Measurements from ENCODE around the gene MOB3B.
"Not testable (repeated sequence)": the region's sequence is repeated elsewhere in the genome, so short reads cannot be mapped to it uniquely, and the experiment has no call there.

Gene MOB3B

GRCh38 chr9:27442464-27442863, 87.2 kb downstream of the MOB3B start:
- no peak for DNase-seq

GRCh38 chr9:27441741-27442070, 87.9 kb downstream of the MOB3B start:
- DNase-seq = no peak

- no peak for DNase-seq
These were observed 88.5 kb downstream of the MOB3B start for GRCh38 chr9:27440888-27441740.

GRCh38 chr9:27438522-27438921, 91.1 kb downstream of the MOB3B start:
- DNase-seq = no peak

- no peak for DNase-seq
These were observed 91.8 kb downstream of the MOB3B start for GRCh38 chr9:27437652-27438373.

GRCh38 chr9:27436234-27436633, 93.4 kb downstream of the MOB3B start:
- no peak for DNase-seq

- DNase-seq = no peak
These were observed 95.8 kb downstream of the MOB3B start for GRCh38 chr9:27433631-27434325.

GRCh38 chr9:27432308-27432707, 97.3 kb downstream of the MOB3B start:
- DNase-seq = no peak

GRCh38 chr9:27431543-27432147, 98.0 kb downstream of the MOB3B start:
- no peak for DNase-seq

- DNase-seq = no peak
These were observed 98.7 kb downstream of the MOB3B start for GRCh38 chr9:27430750-27431535.

GRCh38 chr9:27429917-27430316, 99.7 kb downstream of the MOB3B start:
- DNase-seq = no peak

GRCh38 chr9:27429436-27429835, 100.2 kb downstream of the MOB3B start:
- DNase-seq = no peak

- DNase-seq = no peak
These were observed 101.1 kb downstream of the MOB3B start for GRCh38 chr9:27428551-27428950.

GRCh38 chr9:27427272-27427643, 102.4 kb downstream of the MOB3B start:
- DNase-seq = no peak

- no peak for DNase-seq
These were observed 102.9 kb downstream of the MOB3B start for GRCh38 chr9:27426511-27427271.

- no peak for DNase-seq
These were observed 103.6 kb downstream of the MOB3B start for GRCh38 chr9:27425827-27426510.

GRCh38 chr9:27423915-27424710, 105.5 kb downstream of the MOB3B start:
- DNase-seq = no peak

GRCh38 chr9:27422279-27422834, 107.3 kb downstream of the MOB3B start:
- no peak for DNase-seq

- DNase-seq = no peak
These were observed 108.0 kb downstream of the MOB3B start for GRCh38 chr9:27421577-27421976.

GRCh38 chr9:27419558-27419957, 110.1 kb downstream of the MOB3B start:
- not testable (repeated sequence) for DNase-seq

Data from NCI-H1417 treated with DMSO at 0.1 percent for 48 hours (cell line).